Placental epithelial cell (primary cell): Measurements from ENCODE around the gene NAALADL2. TPM values are rescaled to one million over a fixed set of nuclear protein-coding genes. Genes with fewer than 3 reads are reported as not detected.

Experiments used
- small RNA-seq: library from RNA; depleted of rRNA; stranded (forward); fragments of <200 nt; gene quantifications from one replicate; pipeline ENCODE3, GENCODE V24; 2012
- total RNA-seq: library from RNA; depleted of rRNA; stranded (reverse); fragments of >200 nt; gene quantifications from 2 replicates; pipeline ENCODE4 v1.2.3, GENCODE V29; 2012

Gene NAALADL2
- 32.6 and 35.3 TPM in 2 replicates for total RNA-seq

DNA sequence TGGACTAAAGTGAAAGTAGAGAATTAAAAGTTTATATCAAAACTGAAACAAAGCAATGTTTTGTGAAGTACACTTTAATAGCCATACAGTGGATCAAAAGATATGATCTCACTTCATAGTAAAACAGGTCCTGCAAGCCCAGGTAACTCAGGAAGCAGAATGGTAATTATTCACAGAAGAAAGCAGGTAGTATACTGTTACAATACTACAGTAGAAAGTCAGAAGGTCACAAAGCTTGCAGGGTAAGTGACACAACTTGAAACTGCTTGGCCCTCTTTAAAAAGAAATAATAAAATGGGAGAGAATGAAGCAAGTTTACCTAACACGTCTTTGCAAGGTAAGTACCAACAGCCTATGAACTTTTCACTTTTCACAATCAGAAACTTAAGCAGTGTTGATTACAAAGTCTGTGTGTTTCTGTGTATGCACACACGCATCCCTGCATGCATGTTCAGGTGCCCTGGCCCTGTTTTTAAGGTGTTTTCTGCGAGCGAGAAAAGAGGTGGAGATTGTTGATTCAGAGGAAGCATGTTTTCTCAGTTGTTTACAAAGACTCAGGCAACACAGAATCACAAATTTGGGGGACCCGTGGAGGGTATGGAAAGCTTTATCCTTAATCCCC is at the start of gene NAALADL2:
Gene NAALADL2, plus strand, starts transcription at position 221 of the 622 bp plus-strand sequence.

Small RNA genes within 50 kb of the gene (small RNA-seq; reads per million reads assigned to genes)
- gene MIR4789 (0.14 reads per million), gene RNU4-91P (0.23 reads per million), gene RNU6-1233P (not detected), gene RNU6-1317P (not detected)
